ENCODE data around the gene CCDC73. TPM values are rescaled to one million over a fixed set of nuclear protein-coding genes. Genes with fewer than 3 reads are reported as not detected.
A peak's percentile ranks its signal among the peaks of the same experiment; 100 is the strongest.

The CCDC73 gene
- total RNA-seq, 1 donor from 2014 or later = not detected

DNA sequence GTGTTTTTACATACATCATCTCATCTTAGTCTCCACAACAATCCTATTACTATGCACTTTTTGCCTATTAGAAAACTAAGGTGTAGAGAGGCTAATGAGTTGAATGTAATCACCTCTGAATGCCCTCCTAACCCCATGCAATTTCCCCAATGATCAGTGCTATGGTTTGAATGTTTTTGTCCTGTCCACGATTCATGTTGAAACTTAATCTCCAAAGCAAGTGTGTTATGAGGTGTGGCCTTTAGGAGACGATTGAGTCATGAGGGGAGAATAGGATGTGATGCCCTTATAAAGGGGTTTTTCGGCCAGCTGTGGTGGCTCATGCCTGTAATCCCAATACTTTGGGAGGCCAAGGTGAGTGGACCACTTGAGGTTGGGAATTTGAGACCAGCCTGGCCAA is 2.0 kb upstream of the CCDC73 start:
- H3K9me3 ChIP-seq = no peaks in the 10 kb centered on the region
- DNase-seq (ENCODE audit: low spot score in 2 of 2) = no peak
- no peaks in the 10 kb centered on the region for H3K36me3 ChIP-seq
- no peaks in the 10 kb centered on the region for H3K27me3 ChIP-seq
- no peak overlapping the region for H3K4me3 ChIP-seq
- H3K4me1 ChIP-seq = no peaks in the 10 kb centered on the region
- H3K27ac ChIP-seq = no peak overlapping the region
- intact Hi-C loops (cut with DNase I) = loop anchor here (10.0 kb wide), 1 partner anchor 472 kb away; no protein-coding TSS in a partner anchor
- TF ChIP-seq, protein P1, sequence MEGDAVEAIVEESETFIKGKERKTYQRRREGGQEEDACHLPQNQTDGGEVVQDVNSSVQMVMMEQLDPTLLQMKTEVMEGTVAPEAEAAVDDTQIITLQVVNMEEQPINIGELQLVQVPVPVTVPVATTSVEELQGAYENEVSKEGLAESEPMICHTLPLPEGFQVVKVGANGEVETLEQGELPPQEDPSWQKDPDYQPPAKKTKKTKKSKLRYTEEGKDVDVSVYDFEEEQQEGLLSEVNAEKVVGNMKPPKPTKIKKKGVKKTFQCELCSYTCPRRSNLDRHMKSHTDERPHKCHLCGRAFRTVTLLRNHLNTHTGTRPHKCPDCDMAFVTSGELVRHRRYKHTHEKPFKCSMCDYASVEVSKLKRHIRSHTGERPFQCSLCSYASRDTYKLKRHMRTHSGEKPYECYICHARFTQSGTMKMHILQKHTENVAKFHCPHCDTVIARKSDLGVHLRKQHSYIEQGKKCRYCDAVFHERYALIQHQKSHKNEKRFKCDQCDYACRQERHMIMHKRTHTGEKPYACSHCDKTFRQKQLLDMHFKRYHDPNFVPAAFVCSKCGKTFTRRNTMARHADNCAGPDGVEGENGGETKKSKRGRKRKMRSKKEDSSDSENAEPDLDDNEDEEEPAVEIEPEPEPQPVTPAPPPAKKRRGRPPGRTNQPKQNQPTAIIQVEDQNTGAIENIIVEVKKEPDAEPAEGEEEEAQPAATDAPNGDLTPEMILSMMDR (IDR thresholded peaks at IDR 0.05) = no peak

DNA sequence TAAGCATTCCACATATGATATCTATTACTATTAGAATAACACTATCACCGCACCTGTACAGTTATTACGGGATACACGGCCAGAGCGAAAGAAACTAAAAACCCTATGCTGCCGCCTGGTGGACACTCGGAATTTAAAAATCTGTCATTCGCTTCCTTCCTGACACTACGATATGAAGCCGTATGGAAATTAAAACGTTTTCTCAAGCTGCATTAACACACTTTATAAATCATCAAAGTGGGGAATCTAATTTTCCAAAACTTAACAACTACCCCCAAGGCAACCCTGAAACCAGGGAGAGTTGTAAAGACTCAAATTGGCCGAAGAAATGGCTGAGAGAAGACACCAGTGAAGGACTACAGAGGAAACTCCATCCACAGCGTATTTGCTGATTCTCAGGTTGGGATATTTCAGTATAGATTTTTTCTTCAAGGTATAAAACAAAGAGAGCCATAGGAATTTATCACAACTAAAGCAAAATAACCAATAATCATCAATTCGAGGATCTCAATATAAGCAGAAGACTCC is 1.4 kb downstream of the CCDC73 start:
- Histone ChIP-seq H3K4me1 (no peaks in the 10 kb centered on the region), H3K27me3 (no peaks in the 10 kb centered on the region), H3K4me3 (peak overlapping the region; percentile 22 to 33), H3K9me3 (no peaks in the 10 kb centered on the region), H3K27ac (no peak overlapping the region), H3K36me3 (no peaks in the 10 kb centered on the region)
- intact Hi-C loops (cut with DNase I) = loop anchor here (10.0 kb wide), 1 partner anchor 468 kb away; no protein-coding TSS in a partner anchor
- DNase-seq (ENCODE audit: low spot score in 2 of 2) = no peak
- TF ChIP-seq, protein P1 (IDR thresholded peaks at IDR 0.05) = peak; percentile 39 to 59 (median 50)

DNA sequence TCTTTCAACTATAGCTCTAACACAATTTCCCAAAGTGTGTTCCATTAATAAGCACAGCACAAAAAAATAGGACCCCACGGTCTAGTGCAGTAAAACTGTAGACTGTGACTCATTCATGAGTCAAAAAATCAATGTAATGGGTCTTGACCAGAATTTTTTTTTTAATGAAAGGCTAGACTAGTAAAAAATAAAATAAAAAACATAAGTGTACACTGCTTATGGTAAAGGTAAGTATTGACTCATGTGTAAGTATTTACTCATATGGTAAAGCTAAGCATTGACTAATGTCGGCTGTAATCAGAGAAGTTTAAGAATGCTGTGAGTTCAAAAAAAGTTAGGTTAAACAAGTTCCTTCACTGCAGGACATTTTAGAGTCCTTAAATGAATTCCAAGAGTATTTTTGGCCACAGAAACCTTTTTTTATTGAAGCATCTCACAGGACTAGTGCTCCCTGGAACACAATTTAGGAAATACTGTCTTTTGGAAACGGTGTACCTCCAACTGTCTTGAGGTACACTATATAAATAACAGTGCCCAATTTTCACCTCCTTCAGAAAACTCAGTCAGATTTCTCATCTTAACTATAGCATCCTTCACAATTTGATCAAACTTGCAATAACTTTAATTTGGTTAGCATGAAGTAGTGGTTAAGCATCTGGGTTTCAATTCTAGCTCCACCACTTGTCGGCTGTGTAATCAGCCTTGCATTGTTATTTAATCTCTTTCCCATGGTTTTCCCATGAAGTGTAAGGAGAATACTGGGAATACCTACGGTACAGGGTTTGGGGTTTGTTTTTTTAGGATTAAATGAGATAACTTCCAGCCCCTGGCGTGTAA is 2.1 kb downstream of the CCDC73 start:
- Histone ChIP-seq H3K36me3 (no peaks in the 10 kb centered on the region), H3K27ac (no peak overlapping the region), H3K27me3 (no peaks in the 10 kb centered on the region), H3K4me3 (peak overlapping the region; percentile 22 to 33), H3K4me1 (no peaks in the 10 kb centered on the region), H3K9me3 (no peaks in the 10 kb centered on the region)
- TF ChIP-seq, protein P1 (IDR thresholded peaks at IDR 0.05) = no peak
- DNase-seq (ENCODE audit: low spot score in 2 of 2) = no peak
- intact Hi-C loops (cut with DNase I) = loop anchor here (10.0 kb wide), 1 partner anchor 468 kb away; no protein-coding TSS in a partner anchor

DNA sequence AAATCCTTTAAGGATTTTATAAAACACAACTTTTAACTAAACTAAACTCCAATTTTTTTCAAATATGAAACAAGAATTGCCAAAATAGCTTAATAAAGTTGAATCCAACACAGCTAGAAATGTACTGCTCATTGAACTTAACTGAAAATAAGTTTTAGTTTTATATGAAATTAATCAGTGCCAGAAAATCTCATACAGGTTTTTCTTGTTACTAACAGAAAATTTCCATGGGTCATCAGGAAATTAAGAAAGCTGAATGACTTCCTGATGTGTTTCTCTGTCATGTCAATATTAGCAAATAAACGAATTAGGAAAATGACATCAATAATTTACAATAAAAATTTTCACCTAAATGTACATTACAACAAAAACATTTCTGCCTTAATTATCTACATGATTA is 3.5 kb downstream of the CCDC73 start:
- Histone ChIP-seq H3K4me1 (no peaks in the 10 kb centered on the region), H3K9me3 (no peaks in the 10 kb centered on the region), H3K27ac (no peak overlapping the region), H3K4me3 (no peak overlapping the region), H3K27me3 (no peaks in the 10 kb centered on the region), H3K36me3 (no peaks in the 10 kb centered on the region)
- intact Hi-C loops (cut with DNase I) = loop anchor here (10.0 kb wide), 1 partner anchor 466 kb away; no protein-coding TSS in a partner anchor
- no peak for DNase-seq (ENCODE audit: low spot score in 2 of 2)
- TF ChIP-seq, protein P1 (IDR thresholded peaks at IDR 0.05) = no peak

DNA sequence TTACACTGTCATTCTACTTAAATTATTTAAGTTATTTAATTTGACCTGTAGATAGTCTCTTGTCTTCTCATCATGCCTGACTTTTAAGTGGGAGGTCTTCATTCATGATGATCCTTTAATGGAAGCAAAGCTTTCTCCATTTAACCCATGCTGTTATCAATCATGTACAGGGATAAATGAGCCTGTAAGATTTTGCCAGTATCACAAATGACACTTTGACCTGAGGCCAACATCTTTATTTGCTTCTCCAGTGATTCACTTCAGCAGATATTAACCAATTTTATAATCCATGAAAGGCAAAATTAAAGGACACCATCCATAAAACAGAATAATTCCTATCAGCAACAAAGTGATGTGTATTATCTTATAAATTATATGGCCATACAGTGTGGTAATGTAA is 7.7 kb downstream of the CCDC73 start:
- no peak overlapping the region for H3K27ac ChIP-seq
- H3K27me3 ChIP-seq = no peaks in the 10 kb centered on the region
- intact Hi-C loops (cut with DNase I) = no loop called here
- no peaks in the 10 kb centered on the region for H3K9me3 ChIP-seq
- TF ChIP-seq, protein P1 (IDR thresholded peaks at IDR 0.05) = no peak
- H3K4me1 ChIP-seq = no peaks in the 10 kb centered on the region
- H3K36me3 ChIP-seq = no peaks in the 10 kb centered on the region
- H3K4me3 ChIP-seq = no peak overlapping the region
- DNase-seq (ENCODE audit: low spot score in 2 of 2) = no peak

All from ascending aorta (tissue), 2 donors.